ENCODE data around the gene FOXD4.
"Not testable (repeated sequence)": the region's sequence is repeated elsewhere in the genome, so short reads cannot be mapped to it uniquely, and the experiment has no call there.

GRCh38 chr9:73900-74525 is 44.2 kb downstream of the FOXD4 start:
- not testable (repeated sequence) for TF ChIP-seq CTCF, POLR2A (IDR thresholded peaks at IDR 0.05)
